H1 (cell line): ENCODE measurements around the gene DHCR7. TPM values are rescaled to one million over a fixed set of nuclear protein-coding genes. Genes with fewer than 3 reads are reported as not detected.

Source experiments
- CTCF ChIA-PET: fragments of 300-600 bp; sonication (Branson Sonifier 250); formaldehyde crosslinking; loops from one replicate; lab custom pipeline; 2021; ENCODE audit not compliant: partially characterized antibody; lab: Charles Lee
- POLR2A ChIA-PET: fragments of 300-600 bp; sonication (Branson Sonifier 250); formaldehyde crosslinking; loops from one replicate; lab custom pipeline; 2021; ENCODE audit warnings: inconsistent platforms; ENCODE audit not compliant: partially characterized antibody; lab: Charles Lee
- DNase-seq, 2 experiments: peaks; one replicate each; pipeline versions ENCODE4 v3.0.0 to v3.0.0-alpha.2; 2010 to 2022; ENCODE audit warnings: low spot score in 2 of 2, low read depth in 1 of 2, mixed read lengths in 1 of 2
- FAIRE-seq: peaks from 2 replicates; lab custom pipeline; 2011; peaks lifted over from hg19 to GRCh38; lab: Jason Lieb, UNC
- H2AFZ ChIP-seq: 2 replicates; pipeline ENCODE4 v1.8.1; 2012; ENCODE audit warnings: low read length, inconsistent platforms
- H2AK5ac ChIP-seq: 2 replicates; pipeline ENCODE4 v1.6.1; 2013; ENCODE audit warnings: low read depth, low read length
- H2BK120ac ChIP-seq: replicated peaks from 2 replicates; pipeline ENCODE3; 2013; ENCODE audit warnings: low read depth, low read length, inconsistent platforms
- H2BK12ac ChIP-seq: 2 replicates; pipeline ENCODE4 v1.6.1; 2013; ENCODE audit warnings: low read depth, low read length
- H2BK15ac ChIP-seq: 2 replicates; pipeline ENCODE4 v1.6.1; 2013; ENCODE audit warnings: low read length
- H2BK20ac ChIP-seq: 2 replicates; pipeline ENCODE4 v1.6.1; 2013; ENCODE audit warnings: low read length
- H2BK5ac ChIP-seq: 2 replicates; pipeline ENCODE4 v1.6.1; 2013; ENCODE audit warnings: low read depth, low read length
- H3K14ac ChIP-seq: 2 replicates; pipeline ENCODE4 v1.6.1; 2013; ENCODE audit warnings: inconsistent platforms; ENCODE audit not compliant: insufficient read length
- H3K18ac ChIP-seq: 2 replicates; pipeline ENCODE4 v1.6.1; 2013; ENCODE audit warnings: low read length; ENCODE audit errors: extremely low read depth
- H3K23ac ChIP-seq: 2 replicates; pipeline ENCODE4 v1.6.1; 2013; ENCODE audit warnings: inconsistent platforms; ENCODE audit not compliant: insufficient read length
- H3K23me2 ChIP-seq: 2 replicates; pipeline ENCODE4 v1.6.1; 2013; ENCODE audit warnings: low read depth, low read length
- H3K27ac ChIP-seq: 2 replicates; pipeline ENCODE4 v1.6.1; 2011; ENCODE audit warnings: low read depth, low read length, inconsistent platforms
- H3K27me3 ChIP-seq, 4 experiments: replicated peaks in 1 of 4; 1 replicate in 1 of 4; 2 replicates in 3 of 4; pipeline versions ENCODE4 v1.6.1 to v1.8.1; 2011 to 2013; ENCODE audit warnings: low read length in 3 of 4, mild to moderate bottlenecking in 3 of 4, inconsistent platforms in 2 of 4, mixed read lengths in 2 of 4, moderate library complexity in 1 of 4; ENCODE audit not compliant: control insufficient read depth in 3 of 4, insufficient read depth in 3 of 4; ENCODE audit errors: extremely low read depth in 1 of 4
- H3K36me3 ChIP-seq, 4 experiments: 2 replicates each; pipeline versions ENCODE4 v1.6.1 to v1.8.1; 2011 to 2013; ENCODE audit warnings: mild to moderate bottlenecking in 4 of 4, low read length in 3 of 4, moderate library complexity in 2 of 4, control low read depth in 1 of 4, inconsistent platforms in 1 of 4; ENCODE audit not compliant: insufficient read depth in 4 of 4, control insufficient read depth in 2 of 4
- H3K4ac ChIP-seq: replicated peaks from 2 replicates; pipeline ENCODE3; 2013; ENCODE audit warnings: low read length, low read depth, mixed read lengths, inconsistent platforms; ENCODE audit not compliant: insufficient read length
- H3K4me1 ChIP-seq, 4 experiments: replicated peaks in 1 of 4; 1 replicate in 1 of 4; 2 replicates in 3 of 4; pipeline versions ENCODE4 v1.6.1 to v1.8.1; 2011 to 2013; ENCODE audit warnings: low read length in 3 of 4, inconsistent platforms in 2 of 4, mixed read lengths in 1 of 4; ENCODE audit not compliant: insufficient read depth in 4 of 4, control insufficient read depth in 3 of 4
- H3K4me2 ChIP-seq, 2 experiments: 2 replicates each; pipeline versions ENCODE4 v1.6.1 to v1.8.1; 2011 to 2013; ENCODE audit warnings: low read depth in 2 of 2, low read length in 2 of 2, control low read depth in 1 of 2, inconsistent platforms in 1 of 2, mild to moderate bottlenecking in 1 of 2; ENCODE audit not compliant: insufficient read depth in 1 of 2
- H3K4me3 ChIP-seq, 4 experiments: fragments of 200-600, 300-600 bp in 1 of 4; sonication (generic), shearing (Covaris generic), sonication (Bioruptor Twin) in 1 of 4; 2 replicates each; pipeline versions ENCODE4 v1.5.1 to v1.8.1; 2011 to 2016; ENCODE audit warnings: low read length in 4 of 4, low read depth in 3 of 4, control low read depth in 2 of 4, inconsistent platforms in 2 of 4, mild to moderate bottlenecking in 2 of 4, mixed read lengths in 1 of 4, moderate library complexity in 1 of 4; ENCODE audit not compliant: insufficient read depth in 2 of 4; ENCODE audit errors: extremely low read depth in 1 of 4
- H3K56ac ChIP-seq: replicated peaks from 2 replicates; pipeline ENCODE3; 2013; ENCODE audit warnings: low read depth, mild to moderate bottlenecking, mixed read lengths, low read length, inconsistent platforms; ENCODE audit not compliant: insufficient read length
- H3K79me1 ChIP-seq: 2 replicates; pipeline ENCODE4 v1.6.1; 2013; ENCODE audit warnings: low read depth, low read length, control low read depth
- H3K79me2 ChIP-seq, 2 experiments: 2 replicates each; pipeline versions ENCODE4 v1.6.1 to v1.8.1; 2012 to 2013; ENCODE audit warnings: low read length in 2 of 2, mild to moderate bottlenecking in 2 of 2, inconsistent platforms in 1 of 2; ENCODE audit not compliant: insufficient read depth in 2 of 2, control insufficient read depth in 1 of 2
- H3K9ac ChIP-seq, 4 experiments: replicated peaks in 1 of 4; 1 replicate in 1 of 4; 2 replicates in 3 of 4; pipeline versions ENCODE4 v1.6.1 to v1.8.1; 2011 to 2013; ENCODE audit warnings: low read depth in 3 of 4, low read length in 3 of 4, control low read depth in 2 of 4, mild to moderate bottlenecking in 2 of 4, moderate library complexity in 2 of 4, inconsistent platforms in 1 of 4; ENCODE audit errors: extremely low read depth in 1 of 4
- H3K9me3 ChIP-seq, 2 experiments: 2 replicates each; pipeline versions ENCODE4 v1.6.1 to v1.8.1; 2012 to 2013; ENCODE audit warnings: mild to moderate bottlenecking in 2 of 2, moderate library complexity in 2 of 2, control low read depth in 1 of 2, inconsistent platforms in 1 of 2, low read depth in 1 of 2, low read length in 1 of 2, mixed read lengths in 1 of 2; ENCODE audit not compliant: insufficient read depth in 2 of 2
- H4K20me1 ChIP-seq, 2 experiments: replicated peaks in 1 of 2; 2 replicates each; pipeline versions ENCODE3 to v1.8.1; 2011 to 2013; ENCODE audit warnings: inconsistent platforms in 2 of 2, low read length in 2 of 2, mild to moderate bottlenecking in 1 of 2; ENCODE audit not compliant: insufficient read depth in 2 of 2, control insufficient read depth in 1 of 2
- H4K5ac ChIP-seq: 2 replicates; pipeline ENCODE4 v1.6.1; 2013; ENCODE audit warnings: low read length, low read depth, mixed read lengths, inconsistent platforms; ENCODE audit not compliant: insufficient read length
- H4K8ac ChIP-seq: 2 replicates; pipeline ENCODE4 v1.8.0; 2013; ENCODE audit warnings: mild to moderate bottlenecking, moderate library complexity, low read length, inconsistent platforms; ENCODE audit not compliant: insufficient read depth; ENCODE audit errors: extremely low read depth
- H4K91ac ChIP-seq: replicated peaks from 2 replicates; pipeline ENCODE3; 2013; ENCODE audit warnings: low read length, mixed read lengths, inconsistent platforms; ENCODE audit not compliant: insufficient read length
- BACH1 ChIP-seq: IDR thresholded peaks from 2 replicates; pipeline ENCODE4 v1.6.1; 2012; ENCODE audit warnings: low read length, improper control_type of control experiment
- WGBS, 2 experiments: shearing (Covaris generic) in 1 of 2; methylation state at CpG; one replicate each; pipeline versions ENCODE4 v1.1.6 to v1.1.7; 2013 to 2015; ENCODE audit warnings: low lambda C conversion rate in 2 of 2, mixed read lengths in 2 of 2, inconsistent platforms in 1 of 2, low coverage in 1 of 2, missing lambda C conversion rate in 1 of 2; ENCODE audit not compliant: insufficient replicate concordance in 2 of 2, insufficient coverage in 1 of 2, insufficient read length in 1 of 2; ENCODE audit errors: extremely low coverage in 1 of 2, missing lambda C conversion rate in 1 of 2; 5-methylcytosine and 5-hydroxymethylcytosine counted together
- polyA plus RNA-seq, 7 experiments: library from polyadenylated mRNA; depleted of rRNA in 3 of 7; stranded (reverse) in 5 of 7; unstranded in 2 of 7; fragments of >200 nt in 5 of 7; fragments of 200-250 nt in 2 of 7; gene quantifications; 1 replicate in 5 of 7; 2 replicates in 1 of 7; 4 replicates in 1 of 7; pipeline versions ENCODE4 v1.2.1 to v1.2.3, GENCODE V29; 2011 to 2013; ENCODE audit warnings: missing spikeins in 2 of 7, mixed read lengths in 2 of 7
- total RNA-seq: library from RNA; stranded (reverse); fragmentation: NEBNext Ultra II Directional; extraction: Animal tissue kit (Norgen Biotek cat#: 25700); gene quantifications from 2 replicates; pipeline ENCODE4 v1.2.1, GENCODE V29; 2021
- TF ChIP-seq, protein P1 (sequence below): IDR thresholded peaks from 2 replicates; pipeline ENCODE4 v1.6.1; 2012; ENCODE audit warnings: low read length, inconsistent platforms

DHCR7 gene
- total and polyA plus RNA-seq, 2 of the 8 experiments (the other 6 are each of a cell fraction or from before 2014, with no cell fraction given): 144 to 157 TPM

DNA sequence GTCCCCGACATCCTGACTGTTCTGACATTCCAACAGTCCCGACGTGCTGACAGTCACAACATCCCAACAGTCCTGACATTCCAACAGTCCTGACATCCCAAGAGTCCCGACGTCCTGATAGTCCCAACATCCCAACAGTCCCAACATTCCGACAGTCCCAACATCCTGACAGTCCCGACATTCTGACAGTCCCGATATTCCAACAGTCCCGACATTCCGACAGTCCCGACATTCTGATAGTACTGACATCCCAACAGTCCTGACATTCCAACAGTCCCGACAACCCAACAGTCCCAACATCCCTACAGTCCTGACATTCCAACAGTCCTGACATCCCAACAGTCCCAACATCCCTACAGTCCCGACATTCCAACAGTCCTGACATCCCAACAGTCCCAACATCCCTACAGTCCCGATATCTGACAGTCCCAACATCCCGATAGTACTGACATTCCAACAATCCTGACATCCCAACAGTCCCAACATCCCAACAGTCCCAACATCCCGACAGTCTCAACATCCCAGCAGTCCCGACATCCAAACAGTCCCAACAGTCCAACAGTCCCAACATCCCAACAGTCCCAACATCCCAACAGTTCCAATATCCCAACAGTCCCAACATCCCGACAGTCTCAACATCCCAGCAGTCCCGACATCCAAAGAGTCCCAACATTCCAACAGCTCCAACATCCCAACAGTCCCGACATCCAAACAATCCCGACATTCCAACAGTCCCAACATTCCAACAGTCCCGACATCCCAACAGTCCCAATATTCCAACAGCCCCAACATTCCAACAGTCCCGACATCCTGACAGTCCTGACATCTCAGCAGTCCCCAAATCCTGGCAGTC is 60.2 kb downstream of the DHCR7 start:
- no peak overlapping the region for H3K4ac ChIP-seq
- no peak overlapping the region for H4K8ac ChIP-seq
- FAIRE-seq (peak; percentile 13), DNase-seq (no peak)
- ChIA-PET CTCF (no interaction called here), POLR2A (no interaction called here)
- no peak overlapping the region for H3K14ac ChIP-seq
- no peak overlapping the region for H3K56ac ChIP-seq
- no peak overlapping the region for H2BK15ac ChIP-seq
- H3K4me3 ChIP-seq: no peak overlapping the region
- H4K5ac ChIP-seq: no peak overlapping the region
- no peak overlapping the region for H3K23ac ChIP-seq
- WGBS, 2 experiments: 87% methylated on average over 23 of the region's 23 CpGs; no CpG with 5 or more reads in 1 of the 2 experiments
- no peak overlapping the region for H3K18ac ChIP-seq
- peaks cover 4% of the 10 kb centered on the region; the same call in 1 of the 2 replicates for H3K23me2 ChIP-seq
- H3K9ac ChIP-seq: no peak overlapping the region
- no peak overlapping the region for H4K91ac ChIP-seq
- no peak overlapping the region for H2BK5ac ChIP-seq
- H3K27ac ChIP-seq: no peak overlapping the region
- no peaks in the 10 kb centered on the region; a peak in 1 of 8 replicates for H3K36me3 ChIP-seq
- peaks cover 0 to 4% (median 1%) of the 10 kb centered on the region in 4 experiments; a peak in 2 of 7 replicates for H3K27me3 ChIP-seq
- H3K4me1 ChIP-seq: no peaks in the 10 kb centered on the region
- H2BK12ac ChIP-seq: no peak overlapping the region
- no peak overlapping the region for H2BK20ac ChIP-seq
- H3K79me2 ChIP-seq: no peaks in the 10 kb centered on the region
- no peak overlapping the region for H2AK5ac ChIP-seq
- H3K4me2 ChIP-seq: no peak overlapping the region
- H2BK120ac ChIP-seq: no peak overlapping the region
- peak; percentile 84; the same call in 1 of the 2 replicates for TF ChIP-seq BACH1
- TF ChIP-seq, protein P1, sequence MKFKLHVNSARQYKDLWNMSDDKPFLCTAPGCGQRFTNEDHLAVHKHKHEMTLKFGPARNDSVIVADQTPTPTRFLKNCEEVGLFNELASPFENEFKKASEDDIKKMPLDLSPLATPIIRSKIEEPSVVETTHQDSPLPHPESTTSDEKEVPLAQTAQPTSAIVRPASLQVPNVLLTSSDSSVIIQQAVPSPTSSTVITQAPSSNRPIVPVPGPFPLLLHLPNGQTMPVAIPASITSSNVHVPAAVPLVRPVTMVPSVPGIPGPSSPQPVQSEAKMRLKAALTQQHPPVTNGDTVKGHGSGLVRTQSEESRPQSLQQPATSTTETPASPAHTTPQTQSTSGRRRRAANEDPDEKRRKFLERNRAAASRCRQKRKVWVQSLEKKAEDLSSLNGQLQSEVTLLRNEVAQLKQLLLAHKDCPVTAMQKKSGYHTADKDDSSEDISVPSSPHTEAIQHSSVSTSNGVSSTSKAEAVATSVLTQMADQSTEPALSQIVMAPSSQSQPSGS: no peak
- no peak overlapping the region for H2AFZ ChIP-seq
- peaks cover 7 to 9% of the 10 kb centered on the region in 2 experiments; a peak in 3 of 4 replicates for H3K9me3 ChIP-seq
- no peaks in the 10 kb centered on the region for H4K20me1 ChIP-seq
- no peaks in the 10 kb centered on the region for H3K79me1 ChIP-seq
